CD4-positive, alpha-beta memory T cell (primary cell): ENCODE measurements around the gene TRIM41. TPM values are rescaled to one million over a fixed set of nuclear protein-coding genes. Genes with fewer than 3 reads are reported as not detected.

ENCODE experiments used
- CTCF ChIA-PET: fragments of 350-600 bp; sonication (Branson Sonifier 250); formaldehyde crosslinking; loops from one replicate; lab custom pipeline; 2021; ENCODE audit warnings: inconsistent platforms; ENCODE audit not compliant: partially characterized antibody; lab: Charles Lee
- POLR2A ChIA-PET: fragments of 350-600 bp; sonication (Branson Sonifier 250); formaldehyde crosslinking; loops from one replicate; lab custom pipeline; 2021; ENCODE audit not compliant: partially characterized antibody; lab: Charles Lee
- DNase-seq, 5 donors: peaks; one replicate each; pipeline versions ENCODE4 v3.0.0 to v3.0.0-alpha.2; 2020 to 2022; ENCODE audit warnings: mixed read lengths in 1 of 5
- H3K27ac ChIP-seq: one replicate; pipeline ENCODE4 v1.7.0; 2013; ENCODE audit warnings: low read depth, low read length
- H3K27me3 ChIP-seq: 2 replicates; pipeline ENCODE4 v1.7.0; 2013; ENCODE audit warnings: mild to moderate bottlenecking, low read length, moderate library complexity; ENCODE audit not compliant: insufficient read depth
- H3K36me3 ChIP-seq: 2 replicates; pipeline ENCODE4 v1.7.0; 2013; ENCODE audit warnings: mild to moderate bottlenecking, low read length, moderate library complexity; ENCODE audit not compliant: insufficient read depth
- H3K4me1 ChIP-seq: 2 replicates; pipeline ENCODE4 v1.7.0; 2013; ENCODE audit warnings: mild to moderate bottlenecking, low read length, moderate library complexity; ENCODE audit not compliant: insufficient read depth
- H3K4me3 ChIP-seq, 2 donors: one replicate each; pipeline ENCODE4 v1.7.0; 2013; ENCODE audit warnings: low read length in 2 of 2, mild to moderate bottlenecking in 1 of 2
- H3K9me3 ChIP-seq, 2 donors: one replicate each; pipeline ENCODE4 v1.7.0; 2013; ENCODE audit warnings: low read length in 2 of 2, control low read depth in 1 of 2; ENCODE audit not compliant: control insufficient read depth in 1 of 2
- H3K27ac Mint-ChIP-seq, 7 donors: one replicate each; pipeline ENCODE4 v1.8.0; 2020 to 2021; ENCODE audit warnings: mixed read lengths in 7 of 7, mild to moderate bottlenecking in 6 of 7, inconsistent platforms in 3 of 7, moderate library complexity in 3 of 7
- H3K27me3 Mint-ChIP-seq, 2 donors: one replicate each; pipeline ENCODE4 v1.8.0; 2020 to 2021; ENCODE audit warnings: mixed read lengths in 2 of 2
- H3K36me3 Mint-ChIP-seq, 2 donors: one replicate each; pipeline ENCODE4 v1.8.0; 2020 to 2021; ENCODE audit warnings: mixed read lengths in 2 of 2, inconsistent platforms in 1 of 2, mild to moderate bottlenecking in 1 of 2
- H3K4me1 Mint-ChIP-seq, 4 donors: one replicate each; pipeline ENCODE4 v1.8.0; 2020 to 2021; ENCODE audit warnings: mixed read lengths in 4 of 4, mild to moderate bottlenecking in 1 of 4
- H3K4me3 Mint-ChIP-seq, 8 donors: one replicate each; pipeline ENCODE4 v1.8.0; 2020 to 2021; ENCODE audit warnings: mixed read lengths in 8 of 8, mild to moderate bottlenecking in 7 of 8, moderate library complexity in 6 of 8, inconsistent platforms in 3 of 8
- H3K9me3 Mint-ChIP-seq, 8 donors: one replicate each; pipeline ENCODE4 v1.8.0; 2020 to 2021; ENCODE audit warnings: mixed read lengths in 8 of 8, mild to moderate bottlenecking in 5 of 8, inconsistent platforms in 3 of 8, moderate library complexity in 1 of 8
- intact Hi-C: fragments of 100-400 bp; cut with micrococcal nuclease; formaldehyde crosslinking; loops from one replicate; pipeline ENCODE4 v1.15.1; 2023
- polyA plus RNA-seq, 2 donors: library from polyadenylated mRNA; unstranded; fragments of 300-500 nt; fragmentation: Illumina TruSeq; gene quantifications; one replicate each; pipeline ENCODE4 v1.2.3, GENCODE V29; 2021
- total RNA-seq, 2 experiments: library from RNA; stranded (reverse); gene quantifications; one replicate each; pipeline ENCODE4 v1.2.3, GENCODE V29; 2021

Gene TRIM41
- total and polyA plus RNA-seq, 4 experiments from 2014 or later = 1.7 to 40.7 (median 20.9) TPM

- H3K4me1 ChIP-seq = peaks cover 52% of the 10 kb centered on the region
- H3K9me3 ChIP-seq = no peaks in the 10 kb centered on the region
- peak overlapping the region; percentile 97 for H3K27ac ChIP-seq
- Mint-ChIP-seq H3K36me3 (peaks cover under 1 to 47% of the 10 kb centered on the region in 2 donors), H3K9me3 (peaks cover 0 to 33% (median 4%) of the 10 kb centered on the region in 8 donors), H3K4me3 (peak overlapping the region; percentile 90 to 99 (median 97)), H3K27me3 (peaks cover 0 to 16% of the 10 kb centered on the region in 2 donors), H3K27ac (peak overlapping the region; percentile 98 to 100 (median 99)), H3K4me1 (peaks cover 37 to 77% (median 55%) of the 10 kb centered on the region in 4 donors)
- no peaks in the 10 kb centered on the region for H3K27me3 ChIP-seq
- intact Hi-C loops = no loop called here
- CTCF ChIA-PET = interaction anchor here (0.6 to 2.3 kb wide), 5 partner anchors 19 to 364 kb away, joined by 3 to 9 read pairs (median 4); partner anchors contain the start of gene RACK1
- H3K4me3 ChIP-seq = peak overlapping the region; percentile 62 to 90
- H3K36me3 ChIP-seq = no peaks in the 10 kb centered on the region
- DNase-seq = peak in 4 of 5 donors; percentile 43 to 75 (median 45)
- POLR2A ChIA-PET = interaction anchor here (0.7 to 9.4 kb wide), 7 partner anchors 17 to 393 kb away, joined by 4 to 375 read pairs (median 131); partner anchors contain the start of genes RACK1, TRIM52 and TRIM7
Observed at GRCh38 chr5:181224390-181225229, 1.5 kb downstream of the TRIM41 start.

GRCh38 chr5:181229996-181230395 lies 6.9 kb downstream of the TRIM41 start:
- Mint-ChIP-seq H3K4me1 (peaks cover 21 to 43% (median 25%) of the 10 kb centered on the region in 4 donors), H3K36me3 (peaks cover 26 to 53% of the 10 kb centered on the region in 2 donors), H3K27ac (peak overlapping the region; percentile 18 to 89 (median 68)), H3K9me3 (peaks cover 0 to 4% (median 0%) of the 10 kb centered on the region in 8 donors), H3K27me3 (no peaks in the 10 kb centered on the region), H3K4me3 (peak overlapping the region in 1 of 8 donors; percentile 32)
- H3K27me3 ChIP-seq = no peaks in the 10 kb centered on the region
- intact Hi-C loops = no loop called here
- peaks cover 34% of the 10 kb centered on the region for H3K36me3 ChIP-seq
- no peaks in the 10 kb centered on the region for H3K9me3 ChIP-seq
- POLR2A ChIA-PET = interaction anchor here (1.5 to 9.4 kb wide), 2 partner anchors 12 to 31 kb away, joined by 5 to 339 read pairs; partner anchors contain the start of genes RACK1 and TRIM52
- peaks cover 17% of the 10 kb centered on the region for H3K4me1 ChIP-seq
- no peak overlapping the region for H3K27ac ChIP-seq
- CTCF ChIA-PET = no interaction called here
- no peak overlapping the region for H3K4me3 ChIP-seq
- DNase-seq = no peak

- CTCF ChIA-PET = interaction anchor here (0.8 kb wide), 1 partner anchor 20 kb away, joined by 3 read pairs; no protein-coding TSS in a partner anchor
- H3K27me3 ChIP-seq = no peaks in the 10 kb centered on the region
- peak overlapping the region in 6 of 7 donors; percentile 16 to 86 (median 60) for H3K27ac Mint-ChIP-seq
- peaks cover 16 to 40% (median 23%) of the 10 kb centered on the region in 4 donors for H3K4me1 Mint-ChIP-seq
- POLR2A ChIA-PET = interaction anchor here (1.4 to 22.7 kb wide), 4 partner anchors 4 to 30 kb away, joined by 3 to 339 read pairs (median 172); partner anchors contain the start of genes RACK1, TRIM41 and TRIM52
- no peak overlapping the region for H3K4me3 Mint-ChIP-seq
- H3K9me3 Mint-ChIP-seq = peaks cover 0 to 4% (median 0%) of the 10 kb centered on the region in 8 donors
- H3K4me3 ChIP-seq = no peak overlapping the region
- DNase-seq = no peak
- H3K4me1 ChIP-seq = peaks cover 12% of the 10 kb centered on the region
- peaks cover 32 to 57% of the 10 kb centered on the region in 2 donors for H3K36me3 Mint-ChIP-seq
- intact Hi-C loops = no loop called here
- H3K9me3 ChIP-seq = no peaks in the 10 kb centered on the region
- no peak overlapping the region for H3K27ac ChIP-seq
- no peaks in the 10 kb centered on the region for H3K27me3 Mint-ChIP-seq
- H3K36me3 ChIP-seq = peaks cover 40% of the 10 kb centered on the region
Observed at GRCh38 chr5:181230551-181230950, 7.5 kb downstream of the TRIM41 start.

GRCh38 chr5:181231432-181231831 lies 8.4 kb downstream of the TRIM41 start:
- Histone ChIP-seq H3K9me3 (no peaks in the 10 kb centered on the region), H3K27ac (no peak overlapping the region), H3K36me3 (peaks cover 48% of the 10 kb centered on the region), H3K4me3 (no peak overlapping the region), H3K27me3 (no peaks in the 10 kb centered on the region), H3K4me1 (peaks cover 3% of the 10 kb centered on the region)
- peak overlapping the region in 3 of 7 donors; percentile 16 to 74 (median 70) for H3K27ac Mint-ChIP-seq
- peaks cover 12 to 31% (median 17%) of the 10 kb centered on the region in 4 donors for H3K4me1 Mint-ChIP-seq
- no peak overlapping the region for H3K4me3 Mint-ChIP-seq
- peaks cover 0 to 4% (median 0%) of the 10 kb centered on the region in 8 donors for H3K9me3 Mint-ChIP-seq
- intact Hi-C loops = no loop called here
- peaks cover 40 to 65% of the 10 kb centered on the region in 2 donors for H3K36me3 Mint-ChIP-seq
- ChIA-PET POLR2A (interaction anchor here (1.0 to 22.7 kb wide), 6 partner anchors 5 to 42 kb away, joined by 3 to 339 read pairs (median 4); partner anchors contain the start of genes TRIM41 and TRIM52), CTCF (interaction anchor here (0.8 kb wide), 1 partner anchor 21 kb away, joined by 3 read pairs; no protein-coding TSS in a partner anchor)
- no peak for DNase-seq
- no peaks in the 10 kb centered on the region for H3K27me3 Mint-ChIP-seq

DNA sequence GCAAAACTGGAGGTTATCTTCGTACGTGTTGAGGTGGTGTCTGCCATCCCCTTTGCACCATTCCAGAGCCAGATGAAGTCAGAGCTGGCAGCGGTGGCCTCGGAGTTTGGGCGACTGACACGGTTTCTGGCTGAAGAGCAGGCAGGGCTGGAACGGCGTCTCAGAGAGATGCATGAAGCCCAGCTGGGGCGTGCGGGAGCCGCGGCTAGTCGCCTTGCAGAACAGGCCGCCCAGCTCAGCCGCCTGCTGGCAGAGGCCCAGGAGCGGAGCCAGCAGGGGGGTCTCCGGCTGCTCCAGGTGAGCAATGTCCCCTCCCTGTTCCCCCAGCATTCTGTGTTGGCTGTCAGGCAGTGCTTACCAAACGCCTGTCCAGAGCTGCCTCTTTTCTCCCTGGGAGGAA lies 9.5 kb downstream of the TRIM41 start:
- POLR2A ChIA-PET = interaction anchor here (1.0 to 22.7 kb wide), 2 partner anchors 7 to 10 kb away, joined by 3 to 339 read pairs; partner anchors contain the start of gene TRIM41

GRCh38 chr5:181233088-181233800 lies 10.2 kb downstream of the TRIM41 start:
- H3K27ac ChIP-seq = no peak overlapping the region
- ChIA-PET POLR2A (interaction anchor here (1.2 to 22.7 kb wide), 3 partner anchors 7 to 22 kb away, joined by 3 to 339 read pairs (median 4); partner anchors contain the start of gene TRIM41), CTCF (no interaction called here)
- no peaks in the 10 kb centered on the region for H3K27me3 Mint-ChIP-seq
- peak overlapping the region in 6 of 7 donors; percentile 41 to 88 (median 66) for H3K27ac Mint-ChIP-seq
- H3K27me3 ChIP-seq = no peaks in the 10 kb centered on the region
- H3K4me3 ChIP-seq = no peak overlapping the region
- peaks cover 67% of the 10 kb centered on the region for H3K36me3 ChIP-seq
- no peak for DNase-seq
- no peaks in the 10 kb centered on the region for H3K4me1 ChIP-seq
- no peaks in the 10 kb centered on the region for H3K9me3 ChIP-seq
- H3K4me3 Mint-ChIP-seq = peak overlapping the region in 1 of 8 donors; percentile 15
- H3K4me1 Mint-ChIP-seq = peaks cover 14 to 31% (median 17%) of the 10 kb centered on the region in 4 donors
- H3K9me3 Mint-ChIP-seq = peaks cover 0 to 4% (median 0%) of the 10 kb centered on the region in 8 donors
- intact Hi-C loops = no loop called here
- H3K36me3 Mint-ChIP-seq = peaks cover 57 to 82% of the 10 kb centered on the region in 2 donors

More for the DNA sequence above, 9.5 kb downstream of the TRIM41 start:
- Mint-ChIP-seq H3K27me3 (no peaks in the 10 kb centered on the region), H3K36me3 (peaks cover 51 to 75% of the 10 kb centered on the region in 2 donors), H3K27ac (no peak overlapping the region), H3K4me3 (no peak overlapping the region), H3K9me3 (peaks cover 0 to 4% (median 0%) of the 10 kb centered on the region in 8 donors), H3K4me1 (peaks cover 11 to 25% (median 15%) of the 10 kb centered on the region in 4 donors)
- DNase-seq = no peak
- Histone ChIP-seq H3K4me3 (no peak overlapping the region), H3K4me1 (no peaks in the 10 kb centered on the region), H3K36me3 (peaks cover 60% of the 10 kb centered on the region), H3K9me3 (no peaks in the 10 kb centered on the region), H3K27ac (no peak overlapping the region), H3K27me3 (no peaks in the 10 kb centered on the region)
- intact Hi-C loops = no loop called here
- CTCF ChIA-PET = no interaction called here
